ENCODE results near the gene PRSS57.

PRSS57 gene

DNA sequence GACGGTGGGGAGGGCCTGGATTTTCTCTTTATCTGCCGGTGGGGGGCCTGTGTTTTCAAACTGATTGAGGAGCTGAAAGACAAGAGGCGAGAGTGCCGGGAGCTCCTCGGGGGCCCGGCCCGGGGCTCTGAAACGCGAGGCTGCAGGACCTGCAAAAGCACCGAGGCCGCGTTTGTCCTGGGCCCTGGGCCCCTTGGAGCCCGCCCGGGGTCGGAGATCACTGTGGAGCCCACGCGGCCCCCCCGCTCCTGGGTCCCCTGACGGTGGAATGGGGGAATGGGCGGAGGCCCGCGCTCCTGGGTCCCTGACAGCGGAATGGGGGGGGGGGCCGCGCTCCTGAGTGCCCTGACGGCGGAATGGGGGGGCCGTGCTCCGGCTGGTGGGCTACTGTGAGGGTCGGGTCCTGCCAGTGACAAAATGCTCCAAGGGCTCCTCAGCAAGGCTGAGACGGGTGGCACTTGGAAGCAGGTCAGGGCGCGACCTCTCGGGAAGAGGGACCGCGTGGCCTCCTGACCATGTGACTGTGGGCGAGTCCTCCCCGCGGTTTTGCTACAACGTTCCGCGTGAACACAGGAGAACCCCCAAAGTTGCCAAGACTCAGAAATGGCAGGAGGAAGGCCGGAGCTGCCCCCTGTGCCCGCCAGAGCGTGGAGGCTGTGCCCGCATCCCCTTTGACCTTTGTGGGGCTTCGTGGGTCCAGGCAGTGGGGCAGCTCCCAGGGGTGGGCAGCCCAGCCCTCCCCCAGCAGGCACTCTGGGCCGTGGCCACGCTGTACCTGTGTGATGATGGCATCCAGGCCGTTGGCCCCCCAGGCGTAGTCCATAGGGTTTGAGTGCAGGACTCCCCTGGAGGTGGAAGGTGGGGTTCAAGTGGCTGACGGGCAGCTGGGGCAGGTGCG, 46.1 kb downstream of the PRSS57 start:
- no peak for FAIRE-seq

DNA sequence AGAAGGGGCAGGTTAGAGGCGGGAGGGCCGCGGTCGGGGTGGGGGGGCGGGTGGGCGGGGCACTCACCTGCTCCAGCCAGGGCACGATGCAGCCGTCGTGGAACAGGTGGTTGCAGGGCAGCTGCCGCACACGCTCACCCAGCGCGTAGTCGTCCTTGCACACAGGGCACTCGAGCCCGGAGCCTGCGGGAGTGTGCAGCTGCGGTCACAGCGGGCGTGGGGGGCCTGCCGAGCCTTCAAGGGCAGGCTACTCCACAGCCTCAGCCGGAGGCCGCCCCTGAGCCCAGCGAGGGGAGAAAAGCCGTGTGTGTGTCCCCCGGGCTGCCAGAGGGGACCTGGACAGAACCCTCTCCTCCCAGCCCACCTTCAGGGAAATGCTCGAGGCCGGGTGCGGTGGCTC, 46.9 kb downstream of the PRSS57 start:
- FAIRE-seq = no peak

DNA sequence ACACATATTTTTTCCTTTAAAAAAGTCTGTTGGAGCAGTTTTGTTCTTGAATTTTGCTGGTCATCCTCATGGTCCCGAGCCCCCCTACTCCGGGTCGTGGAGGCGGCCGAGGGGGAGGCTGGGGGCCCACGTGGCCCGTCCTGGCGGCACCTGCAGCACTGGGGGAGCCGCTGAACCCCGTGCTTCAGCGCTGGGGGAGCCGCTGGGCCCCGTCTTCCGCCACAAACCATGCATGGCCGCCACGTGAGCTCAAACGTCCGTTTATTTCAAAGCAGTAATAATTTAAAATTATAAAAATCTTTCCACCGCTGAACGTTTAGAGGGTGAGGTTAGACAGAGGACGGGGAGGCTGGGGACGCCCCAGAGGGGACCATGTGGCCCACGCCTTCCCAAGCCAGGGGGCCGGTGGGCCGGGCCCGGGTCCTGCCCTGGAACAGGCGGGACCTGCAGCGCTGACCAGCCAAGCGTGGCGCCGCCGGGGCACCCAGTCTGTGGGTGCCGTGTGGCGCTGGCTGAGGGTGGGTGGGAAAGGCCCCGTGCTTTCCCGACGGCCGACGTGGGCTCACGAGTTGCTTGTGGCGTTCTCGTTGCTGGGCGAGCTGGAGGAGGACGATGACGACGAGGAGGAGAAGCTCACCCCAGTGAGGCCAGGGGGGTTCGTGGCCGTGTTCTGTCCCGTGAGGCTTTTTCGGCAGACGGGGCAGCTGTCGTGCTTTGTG, 47.5 kb downstream of the PRSS57 start:
- FAIRE-seq = no peak

DNA sequence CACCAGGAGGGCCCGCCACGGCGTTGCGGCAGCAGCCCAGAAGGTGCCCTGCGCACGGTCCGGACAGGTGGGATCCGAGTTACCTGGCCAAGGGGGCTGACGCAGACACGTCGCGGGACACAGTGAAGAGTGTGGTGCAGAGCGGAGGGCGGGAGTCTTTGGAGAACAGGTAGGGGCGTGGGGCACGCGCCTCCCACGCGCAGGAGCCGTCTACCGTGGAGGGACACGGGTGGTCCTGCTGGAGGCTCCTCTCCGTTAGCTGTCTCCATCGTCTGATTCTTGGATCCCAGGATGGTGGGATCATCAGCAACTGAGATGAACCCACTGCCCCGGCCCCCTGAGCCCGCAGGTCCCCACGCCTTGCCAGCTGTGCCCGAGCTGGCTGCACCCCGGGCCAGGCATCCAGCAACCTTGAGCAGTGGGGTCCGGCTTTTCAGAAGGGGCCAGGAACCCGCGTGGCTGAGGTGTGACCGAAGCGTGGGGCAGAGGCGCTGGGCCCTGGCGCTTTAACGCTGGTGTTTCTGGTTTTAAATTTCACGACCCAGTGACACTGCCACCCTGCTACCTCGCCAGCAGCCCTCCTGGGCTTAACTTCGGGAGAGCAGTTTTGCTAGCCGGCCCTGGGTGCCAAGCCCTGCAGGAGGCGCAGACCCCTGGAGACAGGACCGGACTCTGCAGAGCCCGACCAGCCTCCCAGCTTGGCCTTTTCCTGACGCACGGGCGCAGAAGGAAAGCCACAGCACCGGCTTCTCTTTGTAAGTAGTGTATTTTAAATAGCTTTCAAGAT, 48.3 kb downstream of the PRSS57 start:
- no peak for FAIRE-seq

DNA sequence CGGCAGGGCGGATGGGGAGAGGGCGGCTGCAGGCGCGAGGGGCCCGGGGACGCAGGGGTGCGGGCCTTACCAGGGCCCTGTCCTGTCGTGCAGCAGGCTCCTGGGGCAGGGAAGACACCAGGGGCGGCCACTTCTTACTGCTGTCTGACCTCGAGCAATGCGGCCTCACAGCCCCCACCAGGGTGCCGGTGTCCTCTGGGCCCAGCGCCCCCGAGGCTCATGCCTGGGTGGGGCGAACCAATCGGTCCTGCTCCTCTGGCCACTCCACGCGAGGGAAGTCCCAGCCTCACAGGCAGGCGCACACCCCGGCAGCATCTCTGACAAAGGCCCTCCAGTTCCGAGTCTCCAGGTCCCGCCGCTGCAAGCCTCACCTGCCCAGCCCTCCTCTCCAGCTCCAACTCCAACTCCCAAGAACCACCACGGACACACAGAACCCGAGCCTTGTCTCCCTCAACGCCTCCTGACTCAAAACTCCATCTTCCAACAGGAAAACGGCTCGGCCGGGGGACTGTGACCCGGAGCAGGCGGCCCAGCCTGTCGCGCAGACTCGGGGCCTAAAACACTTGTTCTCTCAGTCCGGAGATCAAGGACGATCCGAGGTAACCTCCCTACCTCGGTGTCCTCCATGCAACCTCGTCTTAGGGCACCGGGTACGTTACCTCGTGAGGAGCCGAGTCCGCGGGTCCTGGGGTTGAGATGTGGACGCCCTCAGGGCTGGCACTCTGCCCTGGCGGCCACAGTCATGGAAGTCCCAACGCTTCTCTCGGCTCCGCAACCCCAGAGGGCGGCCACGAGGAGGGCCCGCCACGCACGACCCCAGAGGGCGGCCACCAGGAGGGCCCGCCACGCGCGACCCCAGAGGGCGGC, 49.1 kb downstream of the PRSS57 start:
- FAIRE-seq = no peak

DNA sequence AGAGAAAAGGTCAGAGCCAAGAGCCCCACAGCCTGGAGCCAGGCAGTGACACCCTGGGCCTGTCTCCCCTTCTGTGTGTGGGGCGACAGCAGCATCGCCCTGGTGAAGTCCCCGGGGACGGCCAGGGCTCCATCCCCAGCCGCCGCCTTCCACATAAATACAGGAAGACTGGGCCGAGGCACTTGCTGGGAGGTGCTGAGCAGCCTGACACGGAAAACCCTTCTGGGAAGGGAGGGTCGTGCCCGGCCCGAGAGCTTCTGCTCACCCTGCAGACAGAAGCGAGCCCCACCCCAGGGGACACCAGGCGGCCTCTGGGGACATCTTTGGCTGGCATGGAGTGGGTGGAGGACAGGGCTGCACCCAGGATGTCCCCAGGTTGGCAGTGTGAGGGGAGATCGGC, 50.5 kb downstream of the PRSS57 start:
- FAIRE-seq = no peak

DNA sequence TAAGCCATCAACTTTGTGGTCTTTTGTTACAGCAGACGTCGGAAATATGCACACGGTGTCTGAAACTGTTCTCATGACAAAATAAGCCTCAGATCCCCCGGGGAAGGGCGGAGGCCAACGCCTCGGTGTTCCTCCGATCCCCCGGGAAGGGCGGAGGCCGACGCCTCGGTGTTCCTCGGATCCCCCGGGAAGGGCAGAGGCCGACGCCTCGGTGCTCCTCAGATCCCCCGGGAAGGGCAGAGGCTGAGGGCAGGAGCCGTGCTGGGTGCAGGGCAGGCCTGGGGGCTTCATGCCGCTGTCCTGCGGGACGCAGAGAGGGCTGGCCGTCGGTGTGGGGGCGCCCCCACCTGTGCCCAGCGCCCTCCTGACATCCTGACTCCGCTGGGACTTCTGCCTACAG, 50.9 kb downstream of the PRSS57 start:
- FAIRE-seq = no peak

DNA sequence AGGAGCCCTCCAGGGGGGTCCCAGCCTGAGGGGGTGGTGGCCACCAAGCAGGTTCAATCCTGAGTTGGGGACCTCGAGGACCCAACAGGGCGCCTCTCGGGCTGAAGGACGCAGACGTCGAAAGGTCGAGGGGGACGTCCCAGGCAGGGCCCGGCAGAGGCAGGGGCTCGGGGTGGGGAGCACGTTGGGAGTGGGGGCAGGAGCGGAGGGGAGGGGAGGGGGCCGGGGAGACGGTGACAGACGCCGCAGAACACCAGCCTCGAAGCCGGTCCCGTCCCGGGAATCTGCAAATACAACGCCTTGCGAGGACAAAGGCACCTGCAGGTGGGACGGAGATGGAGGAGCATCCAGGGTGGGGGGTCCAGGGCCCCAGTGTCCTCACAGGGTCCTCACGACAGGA, 51.5 kb downstream of the PRSS57 start:
- FAIRE-seq = no peak

DNA sequence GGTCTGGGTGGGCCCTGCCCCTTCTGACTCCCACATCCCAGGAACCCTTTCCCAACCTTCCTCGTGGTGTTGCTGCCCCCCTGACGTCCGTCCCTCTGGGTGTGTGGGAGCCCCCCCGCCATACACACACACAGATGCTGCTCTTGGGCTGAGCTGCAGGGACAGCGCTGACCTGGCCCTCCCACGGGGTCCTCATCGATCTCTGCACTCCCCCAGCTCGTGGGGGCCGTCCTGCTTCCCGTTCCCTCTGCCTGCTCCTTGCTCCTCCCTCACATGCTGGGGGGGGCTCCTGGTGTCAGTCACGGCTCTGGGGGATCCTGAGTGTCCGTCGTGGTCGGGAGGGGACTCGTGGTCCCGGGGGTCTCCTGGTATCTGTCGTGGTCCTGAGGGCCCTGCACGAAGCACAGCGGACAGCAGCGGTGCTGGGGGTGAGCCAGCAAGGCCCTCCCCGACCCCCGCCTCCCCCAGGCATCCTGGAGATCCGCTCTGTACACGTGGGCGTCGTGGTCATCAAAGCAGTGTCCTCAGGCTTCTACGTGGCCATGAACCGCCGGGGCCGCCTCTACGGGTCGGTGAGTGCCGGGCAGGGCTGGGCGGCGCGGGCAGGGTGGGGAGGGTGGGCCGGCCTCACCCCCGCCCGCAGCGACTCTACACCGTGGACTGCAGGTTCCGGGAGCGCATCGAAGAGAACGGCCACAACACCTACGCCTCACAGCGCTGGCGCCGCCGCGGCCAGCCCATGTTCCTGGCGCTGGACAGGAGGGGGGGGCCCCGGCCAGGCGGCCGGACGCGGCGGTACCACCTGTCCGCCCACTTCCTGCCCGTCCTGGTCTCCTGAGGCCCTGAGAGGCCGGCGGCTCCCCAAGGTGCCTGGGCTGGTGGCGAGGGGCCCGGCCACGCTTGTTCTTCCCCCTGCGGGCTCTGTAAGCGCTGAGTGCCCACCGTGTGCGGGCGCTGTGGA, 52.2 kb downstream of the PRSS57 start:
- no peak for FAIRE-seq

DNA sequence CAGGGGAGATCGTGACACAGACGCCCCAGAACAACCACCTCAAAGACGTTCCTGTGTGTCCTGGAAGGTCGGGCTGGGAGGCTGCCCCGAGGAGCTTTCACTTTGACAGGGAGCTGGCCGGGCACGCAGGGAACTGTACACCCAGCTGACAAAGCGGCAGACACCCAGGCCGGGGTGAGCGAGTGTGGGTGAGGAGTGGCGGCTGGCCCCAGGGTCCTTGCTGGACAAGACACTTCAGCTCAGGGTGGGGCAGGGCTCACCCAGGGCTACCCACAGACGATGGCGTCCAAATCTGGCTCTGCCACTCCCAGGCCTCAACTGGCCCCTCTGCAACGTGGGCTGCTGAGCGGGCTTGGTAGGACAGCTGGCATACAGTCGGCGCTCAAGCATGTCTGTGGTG, 53.5 kb downstream of the PRSS57 start:
- no peak for FAIRE-seq

DNA sequence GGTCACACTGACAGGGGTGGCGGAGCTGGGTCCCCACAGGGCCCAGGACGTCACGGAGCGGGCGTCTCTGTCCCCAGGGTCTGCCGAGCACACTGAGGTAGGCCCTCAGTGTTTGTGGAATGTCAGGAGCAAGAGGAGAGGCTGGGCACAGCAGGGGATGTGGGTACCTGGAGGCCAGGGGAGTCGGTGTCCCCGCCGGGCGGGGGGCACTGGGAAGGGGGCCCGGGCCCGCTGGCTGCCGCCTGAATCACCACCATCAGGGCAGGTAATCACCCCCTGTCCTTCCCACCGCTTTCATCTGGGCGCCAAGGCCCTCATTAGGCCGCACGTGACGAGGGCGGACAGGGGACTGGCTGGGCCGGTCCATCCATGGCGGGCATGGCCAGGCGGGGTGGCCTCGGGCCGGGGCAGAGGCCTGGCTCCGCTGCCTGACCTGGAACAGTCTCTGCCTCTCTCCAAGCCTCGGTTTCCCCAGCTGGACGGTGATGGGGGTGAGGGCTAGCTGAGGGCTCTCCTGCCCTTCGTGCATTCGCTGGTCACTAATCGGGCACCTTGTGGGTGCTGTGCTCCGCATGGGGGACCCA, 54.6 kb downstream of the PRSS57 start:
- no peak for FAIRE-seq

DNA sequence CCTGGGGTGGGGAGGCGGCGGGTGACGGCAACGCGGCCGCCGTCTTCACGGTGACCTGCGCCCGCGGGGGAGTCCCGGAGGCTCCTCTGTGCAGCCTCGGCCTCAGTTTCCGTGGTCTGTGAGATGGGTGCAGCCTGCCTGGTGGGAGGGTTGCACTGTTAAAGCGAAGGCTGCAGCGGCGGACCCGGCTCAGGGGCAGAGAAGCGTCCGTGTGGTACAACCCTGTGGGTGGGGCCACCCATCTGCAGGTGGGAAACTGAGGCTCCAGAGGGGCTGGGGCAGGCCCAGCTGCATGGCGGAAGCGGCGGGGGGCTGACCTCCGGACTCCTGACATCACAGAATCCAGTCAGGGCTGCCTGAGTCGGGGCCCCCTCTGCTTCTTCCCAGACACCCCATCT, 55.1 kb downstream of the PRSS57 start:
- no peak for FAIRE-seq

DNA sequence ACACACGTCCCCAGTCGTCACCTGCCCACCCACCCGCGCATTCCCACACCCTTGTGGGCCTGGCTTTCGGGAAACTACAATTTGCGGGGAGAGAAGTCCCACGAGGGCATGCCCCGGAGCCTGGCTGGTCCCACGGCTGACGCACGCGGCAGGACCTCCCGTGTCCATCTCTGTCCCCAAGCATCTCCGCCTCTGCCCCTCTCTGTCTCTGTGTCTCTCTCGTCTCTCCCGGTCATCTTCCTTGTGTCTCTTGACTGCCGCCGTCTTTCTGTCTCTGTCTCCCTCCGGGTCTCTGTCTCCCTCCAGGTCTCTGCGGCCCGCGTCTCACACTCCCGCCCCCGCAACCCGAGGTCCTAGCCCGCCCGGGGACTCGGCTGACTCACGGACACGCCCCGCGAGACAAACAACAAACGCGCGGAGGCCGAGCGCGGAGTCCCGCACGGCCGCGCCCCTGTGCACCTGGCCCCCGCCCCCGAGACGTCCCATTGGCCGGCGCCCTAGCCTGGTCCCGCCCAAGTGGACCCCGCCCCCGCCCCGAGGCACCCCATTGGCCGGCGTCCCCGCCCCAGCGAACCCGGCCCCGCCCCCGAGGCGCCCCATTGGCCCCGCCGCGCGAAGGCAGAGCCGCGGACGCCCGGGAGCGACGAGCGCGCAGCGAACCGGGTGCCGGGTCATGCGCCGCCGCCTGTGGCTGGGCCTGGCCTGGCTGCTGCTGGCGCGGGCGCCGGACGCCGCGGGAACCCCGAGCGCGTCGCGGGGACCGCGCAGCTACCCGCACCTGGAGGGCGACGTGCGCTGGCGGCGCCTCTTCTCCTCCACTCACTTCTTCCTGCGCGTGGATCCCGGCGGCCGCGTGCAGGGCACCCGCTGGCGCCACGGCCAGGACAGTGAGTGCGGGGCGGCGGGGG, 55.7 kb downstream of the PRSS57 start, which contains the start of gene FGF22:
TSS of gene FGF22 (plus strand) at position 627 of the 908 bp plus-strand sequence. CDS start at position 674, 47 bp downstream.
- FAIRE-seq = no peak

DNA sequence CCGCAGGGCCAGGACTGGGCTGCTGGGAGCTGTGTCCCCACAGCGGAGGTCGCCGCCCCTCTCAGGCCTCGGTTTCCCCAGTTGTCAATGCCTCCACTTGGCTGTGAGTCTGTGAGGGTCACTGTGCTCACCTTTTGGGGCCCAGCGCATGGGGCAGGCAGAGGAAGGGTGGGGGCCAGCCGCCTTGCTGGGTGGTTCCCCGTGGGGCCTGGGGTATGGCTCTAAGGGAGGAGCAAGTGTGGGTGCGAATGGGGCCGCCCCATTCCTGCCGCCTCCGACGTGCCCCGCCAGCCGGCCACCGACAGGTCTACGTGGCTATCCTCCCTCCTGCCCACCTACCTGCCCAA, 56.4 kb downstream of the PRSS57 start:
- FAIRE-seq = no peak
